GM19193 (cell line): ENCODE measurements around the gene SPIB.
A peak's percentile ranks its signal among the peaks of the same experiment; 100 is the strongest.

ENCODE experiments used
- POLR2A ChIP-seq: IDR thresholded peaks from 4 replicates; pipeline ENCODE4 v1.6.1; 2011; ENCODE audit not compliant: insufficient read depth, insufficient read length; ENCODE audit errors: extremely low read depth

The SPIB gene

GRCh38 chr19:50435627-50436026 lies 16.9 kb downstream of the SPIB start:
- TF ChIP-seq POLR2A, result no peak

- TF ChIP-seq POLR2A, result no peak
Measured at GRCh38 chr19:50437862-50438449, 19.2 kb downstream of the SPIB start.

- no peak for TF ChIP-seq POLR2A
Measured at GRCh38 chr19:50444059-50444458, 25.3 kb downstream of the SPIB start.

- no peak for TF ChIP-seq POLR2A
Measured at GRCh38 chr19:50447053-50447452, 28.3 kb downstream of the SPIB start.

GRCh38 chr19:50447750-50448149 lies 29.0 kb downstream of the SPIB start:
- TF ChIP-seq POLR2A, result no peak

GRCh38 chr19:50449236-50449899 lies 30.6 kb downstream of the SPIB start:
- TF ChIP-seq POLR2A, result no peak

GRCh38 chr19:50450369-50451222 lies 31.9 kb downstream of the SPIB start:
- no peak for TF ChIP-seq POLR2A

- TF ChIP-seq POLR2A, result no peak
Measured at GRCh38 chr19:50451223-50451534, 32.4 kb downstream of the SPIB start.

GRCh38 chr19:50453243-50453642 lies 34.5 kb downstream of the SPIB start:
- no peak for TF ChIP-seq POLR2A

GRCh38 chr19:50455992-50456391 lies 37.3 kb downstream of the SPIB start:
- no peak for TF ChIP-seq POLR2A

- TF ChIP-seq POLR2A, result no peak
Measured at GRCh38 chr19:50457300-50457699, 38.6 kb downstream of the SPIB start.

GRCh38 chr19:50458396-50459066 lies 39.8 kb downstream of the SPIB start:
- no peak for TF ChIP-seq POLR2A

- TF ChIP-seq POLR2A, result no peak
Measured at GRCh38 chr19:50459067-50459456, 40.3 kb downstream of the SPIB start.

GRCh38 chr19:50459638-50460037 lies 40.9 kb downstream of the SPIB start:
- TF ChIP-seq POLR2A, result no peak

- TF ChIP-seq POLR2A, result peak; percentile 56
Measured at GRCh38 chr19:50460161-50460765, 41.5 kb downstream of the SPIB start.
